GM18508 (cell line): Measurements from ENCODE around the gene LSMEM2.
"Not testable (repeated sequence)": the region's sequence is repeated elsewhere in the genome, so short reads cannot be mapped to it uniquely, and the experiment has no call there.

Experiments used
- ATAC-seq: cut with Tn5 transposase; IDR thresholded peaks from one replicate; pipeline ENCODE4 v1.9.1; 2021; ENCODE audit warnings: moderate number of reproducible peaks; ENCODE audit not compliant: insufficient read depth, unreplicated experiment

Gene LSMEM2

DNA sequence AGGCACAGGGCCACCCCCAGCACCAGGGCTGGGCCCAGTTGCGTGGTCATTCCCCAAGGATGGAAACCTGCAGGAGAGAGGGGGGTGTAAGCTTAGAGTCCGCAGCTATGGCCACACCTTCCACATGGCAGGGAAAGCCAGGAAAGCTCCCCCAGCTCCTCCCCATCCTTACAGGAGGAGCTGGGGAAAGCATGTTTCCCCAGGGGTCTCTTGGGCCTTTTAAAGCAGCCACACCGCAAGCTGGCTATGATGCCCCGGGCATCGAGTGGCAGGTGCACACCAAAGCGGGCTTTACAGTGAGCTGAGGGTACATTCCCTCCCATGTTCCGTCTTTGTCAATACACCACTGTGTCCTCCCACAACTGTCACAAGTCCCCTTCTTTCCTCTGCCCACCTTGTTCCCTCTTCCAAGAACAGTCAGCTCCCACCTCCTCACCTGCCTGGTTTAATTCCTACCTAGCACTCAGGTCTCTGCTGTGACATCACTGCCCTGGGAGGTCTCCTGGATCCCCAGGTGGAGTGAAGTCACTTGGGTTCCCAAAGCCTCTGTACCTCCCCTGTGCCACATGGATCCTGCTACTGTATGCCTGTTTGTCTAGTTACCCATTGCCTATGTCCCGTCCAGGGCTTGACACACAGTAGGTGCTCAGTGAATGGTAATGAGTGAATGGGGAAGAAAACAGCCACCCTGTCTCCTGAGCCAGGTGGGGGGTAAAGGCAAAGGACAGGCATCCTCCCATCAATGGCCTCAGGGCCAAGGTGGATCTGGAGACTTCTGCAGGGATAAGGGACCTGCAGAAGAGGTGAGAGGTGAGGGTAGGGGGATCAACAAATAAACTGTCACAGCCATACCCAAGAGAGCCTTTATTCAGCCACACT is 16.9 kb downstream of the LSMEM2 start:
- ATAC-seq, result no peak

DNA sequence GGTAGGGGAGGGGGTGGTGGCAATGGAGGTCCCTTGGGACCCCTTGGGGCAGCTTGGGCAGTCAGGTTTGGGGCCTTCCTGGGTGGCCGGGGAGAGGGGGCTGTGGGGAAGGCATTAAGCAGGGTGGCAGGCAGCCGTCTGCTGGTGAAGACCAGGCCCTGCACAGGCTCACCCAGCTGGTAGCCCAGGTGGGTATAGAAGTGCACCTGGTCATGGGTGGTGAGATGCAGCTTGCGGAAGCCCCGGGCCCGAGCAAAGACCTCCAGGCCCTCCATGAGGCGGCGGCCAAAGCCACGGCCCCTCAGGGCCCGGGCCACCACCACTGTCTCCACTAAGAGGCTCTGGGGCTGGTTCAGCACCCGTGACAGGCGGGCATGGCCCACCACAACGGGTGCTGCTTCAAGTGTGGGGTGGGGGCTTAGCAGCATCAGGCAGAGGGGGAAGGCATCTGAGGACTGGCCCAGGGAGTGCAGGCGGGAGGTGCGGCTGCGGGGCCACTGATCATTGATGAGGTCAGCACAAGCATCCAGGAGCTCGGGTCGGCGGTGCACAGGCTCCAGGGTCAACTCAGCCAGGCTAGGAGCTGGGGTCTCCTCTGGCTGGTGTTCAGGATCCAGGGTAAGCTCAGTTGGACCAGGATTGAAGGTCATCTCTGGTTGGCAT is 18.0 kb downstream of the LSMEM2 start:
- no peak for ATAC-seq

DNA sequence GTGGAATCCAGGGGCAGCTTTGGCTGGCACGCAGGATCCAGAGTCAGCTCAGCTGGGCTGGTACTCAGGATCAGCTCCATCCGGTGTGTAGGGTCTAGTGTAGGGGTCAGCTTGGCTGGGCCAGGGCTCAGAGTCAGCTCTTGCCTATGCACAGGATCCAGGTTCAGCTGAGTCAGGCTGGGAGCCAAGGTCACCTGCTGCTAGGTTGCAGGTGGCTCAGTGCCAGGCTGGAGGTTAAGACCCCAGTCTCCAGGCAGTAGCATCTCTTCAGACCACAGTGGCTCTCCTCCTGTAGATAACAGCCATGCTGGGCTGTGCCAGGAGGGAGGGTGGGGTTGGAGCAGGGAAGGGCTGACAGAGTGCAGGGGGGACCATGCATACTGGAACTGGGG is 18.5 kb downstream of the LSMEM2 start:
- no peak for ATAC-seq

DNA sequence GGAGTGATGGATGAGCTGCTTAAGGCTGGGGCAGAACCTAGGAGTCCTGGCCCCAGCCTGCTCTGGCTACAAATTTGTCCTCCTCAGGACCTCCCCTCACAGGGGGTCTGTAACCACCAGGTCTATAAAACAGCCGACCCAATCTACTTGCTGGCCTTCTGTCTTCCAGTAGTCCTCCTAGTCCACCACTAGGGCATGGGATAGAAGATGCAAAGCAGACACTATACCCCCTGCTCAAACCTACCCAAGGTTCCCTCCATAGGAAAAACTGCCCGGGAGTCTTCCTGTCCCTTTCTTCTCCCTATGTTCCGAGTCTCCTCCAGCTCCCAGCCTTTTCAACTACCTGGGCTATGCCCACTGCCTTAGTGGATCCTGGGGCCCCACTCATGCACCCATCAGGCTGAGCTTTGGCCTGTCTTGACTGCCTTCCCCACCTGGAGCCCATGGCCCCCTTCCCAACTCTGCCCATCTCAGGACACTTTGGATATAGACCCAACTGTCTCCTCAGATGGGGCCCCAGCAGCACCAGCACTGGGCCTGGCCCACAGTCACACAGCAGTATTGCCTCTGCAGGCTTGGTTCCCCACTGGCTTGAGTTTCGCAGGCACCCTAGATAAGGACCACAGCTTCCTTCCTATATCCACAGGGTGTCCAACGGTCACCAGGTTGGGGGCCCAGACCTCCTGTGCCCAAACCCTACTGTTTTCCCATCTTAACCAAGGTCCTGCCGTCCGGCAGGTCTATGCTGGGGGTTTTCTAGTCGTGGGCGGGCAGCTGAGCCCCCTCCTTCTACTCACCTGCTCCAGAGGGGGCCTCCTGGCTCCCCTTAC is 19.2 kb downstream of the LSMEM2 start:
- no peak for ATAC-seq

DNA sequence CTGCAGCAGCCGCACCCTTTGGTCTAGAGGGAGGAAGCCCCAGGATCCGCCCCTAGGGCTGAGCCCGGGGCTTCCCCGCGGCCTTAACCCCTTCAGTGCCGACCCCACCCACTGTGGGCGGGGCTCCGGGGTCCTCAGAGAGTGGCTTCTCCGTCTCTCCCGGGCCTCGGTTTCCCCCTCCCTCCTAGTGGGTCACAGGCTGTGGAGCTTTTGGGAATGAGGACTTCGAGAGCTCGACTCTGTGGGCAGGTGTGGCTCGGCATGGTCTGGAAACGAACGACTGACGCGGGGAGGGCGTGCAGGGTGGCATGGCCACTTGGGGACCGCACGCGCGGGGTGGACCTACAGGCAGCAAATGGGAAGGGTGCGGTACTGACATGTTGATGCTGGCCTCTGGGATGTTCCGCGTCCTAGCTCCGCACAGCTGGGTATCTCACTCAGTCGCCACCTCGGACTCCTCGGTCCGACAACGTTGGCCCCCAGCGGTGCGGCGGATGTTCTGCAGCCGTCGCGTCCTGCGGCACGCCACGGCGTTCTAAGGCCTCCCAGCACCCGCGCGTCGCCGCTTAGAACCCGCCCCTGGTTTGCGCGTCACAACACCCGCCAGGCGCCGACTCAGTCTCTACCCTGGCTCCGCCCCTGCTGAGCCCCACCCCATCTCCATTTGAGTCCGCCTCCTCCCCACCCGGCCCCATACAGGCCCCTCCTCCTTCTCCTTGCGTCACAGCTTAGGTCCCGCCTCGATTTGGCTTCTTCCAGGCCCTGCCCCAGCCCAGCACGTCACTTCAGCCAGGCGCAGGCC is 20.1 kb downstream of the LSMEM2 start, which contains the start of the genes HYAL3 and NAA80:
TSS of gene HYAL3 (minus strand) at position 570 of the 802 bp plus-strand sequence. CDS start 3,803 bp downstream, outside the sequence.
TSS of gene NAA80 (minus strand) at position 570 of the 802 bp plus-strand sequence. CDS start 1,942 bp downstream, outside the sequence.
- ATAC-seq, result peak; percentile 42

DNA sequence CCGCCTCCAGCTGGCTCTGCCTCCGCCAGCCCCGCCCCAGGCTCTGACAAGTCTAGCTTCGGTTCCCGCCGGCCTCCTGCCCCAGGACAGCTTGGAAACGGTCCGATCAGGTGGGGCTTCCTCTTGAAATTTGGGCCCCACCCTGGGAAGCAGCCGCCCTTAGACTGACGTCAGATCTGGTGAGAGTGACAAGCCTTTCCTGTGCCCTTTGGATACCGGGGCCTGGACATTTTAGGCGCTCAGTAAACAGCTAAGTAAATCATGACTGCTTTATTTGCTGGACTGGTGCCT is 20.7 kb downstream of the LSMEM2 start:
- no peak for ATAC-seq

DNA sequence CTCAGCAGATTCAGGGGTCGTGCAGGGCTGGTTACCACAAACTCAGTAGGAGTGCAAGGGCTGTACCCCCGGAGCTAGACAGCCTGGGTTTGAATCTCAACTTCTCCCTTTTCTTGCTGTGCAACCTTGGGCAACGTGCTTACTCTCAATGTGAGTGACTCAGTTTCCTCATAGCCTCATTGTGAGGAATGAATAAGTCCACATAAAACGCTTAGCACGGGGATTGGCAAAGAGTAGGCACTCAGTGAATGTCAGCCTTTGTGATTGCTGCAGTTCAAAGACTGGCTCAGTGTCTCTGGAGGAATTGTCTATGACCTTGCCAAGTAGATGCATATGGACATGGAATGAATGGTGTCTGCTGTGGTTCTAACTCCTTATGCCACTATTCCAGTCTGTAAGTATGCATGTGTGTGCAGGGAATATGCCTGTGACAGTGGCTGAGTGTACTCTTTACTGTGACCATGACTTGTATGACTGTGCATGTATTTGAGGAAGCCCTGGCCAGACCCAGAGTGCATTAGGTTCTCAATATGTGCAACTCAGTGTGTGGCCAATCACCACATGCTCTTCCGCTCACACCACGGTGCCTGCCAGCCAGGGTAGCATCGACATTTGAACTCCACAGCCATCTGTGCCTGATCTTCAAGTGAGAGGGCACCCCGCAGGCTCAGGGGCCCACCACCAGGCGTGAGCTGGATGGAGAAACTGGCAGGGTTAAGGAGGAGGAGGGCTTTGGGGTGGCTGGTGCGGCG is 21.2 kb downstream of the LSMEM2 start:
- no peak for ATAC-seq

DNA sequence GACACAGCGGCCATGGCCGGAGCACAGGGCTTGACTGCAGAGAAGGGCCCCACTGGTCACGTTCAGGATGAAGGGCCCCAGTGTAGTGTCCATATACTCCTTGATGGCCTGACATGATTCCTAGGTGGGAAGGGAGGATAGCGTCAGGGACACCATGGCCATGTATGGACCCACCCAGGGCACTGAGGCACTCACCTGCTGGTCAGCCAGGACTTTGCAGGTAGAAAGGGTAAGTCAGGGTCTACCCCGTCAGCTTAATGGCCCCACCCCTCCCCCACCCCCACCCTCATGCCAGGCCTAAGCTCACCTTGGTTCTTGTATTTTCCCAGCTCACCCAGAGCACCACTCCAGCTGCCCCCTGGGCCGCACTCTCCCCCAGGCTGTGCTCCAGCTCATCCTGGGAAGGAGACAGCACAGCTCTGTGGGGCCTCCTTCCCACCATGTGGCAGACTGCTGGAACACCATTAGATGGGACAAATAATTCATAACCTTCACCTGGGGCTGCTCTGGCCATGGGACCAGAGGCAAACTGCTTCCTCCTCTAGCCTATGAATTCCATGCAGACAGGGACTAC is 21.9 kb downstream of the LSMEM2 start:
- ATAC-seq, result no peak

DNA sequence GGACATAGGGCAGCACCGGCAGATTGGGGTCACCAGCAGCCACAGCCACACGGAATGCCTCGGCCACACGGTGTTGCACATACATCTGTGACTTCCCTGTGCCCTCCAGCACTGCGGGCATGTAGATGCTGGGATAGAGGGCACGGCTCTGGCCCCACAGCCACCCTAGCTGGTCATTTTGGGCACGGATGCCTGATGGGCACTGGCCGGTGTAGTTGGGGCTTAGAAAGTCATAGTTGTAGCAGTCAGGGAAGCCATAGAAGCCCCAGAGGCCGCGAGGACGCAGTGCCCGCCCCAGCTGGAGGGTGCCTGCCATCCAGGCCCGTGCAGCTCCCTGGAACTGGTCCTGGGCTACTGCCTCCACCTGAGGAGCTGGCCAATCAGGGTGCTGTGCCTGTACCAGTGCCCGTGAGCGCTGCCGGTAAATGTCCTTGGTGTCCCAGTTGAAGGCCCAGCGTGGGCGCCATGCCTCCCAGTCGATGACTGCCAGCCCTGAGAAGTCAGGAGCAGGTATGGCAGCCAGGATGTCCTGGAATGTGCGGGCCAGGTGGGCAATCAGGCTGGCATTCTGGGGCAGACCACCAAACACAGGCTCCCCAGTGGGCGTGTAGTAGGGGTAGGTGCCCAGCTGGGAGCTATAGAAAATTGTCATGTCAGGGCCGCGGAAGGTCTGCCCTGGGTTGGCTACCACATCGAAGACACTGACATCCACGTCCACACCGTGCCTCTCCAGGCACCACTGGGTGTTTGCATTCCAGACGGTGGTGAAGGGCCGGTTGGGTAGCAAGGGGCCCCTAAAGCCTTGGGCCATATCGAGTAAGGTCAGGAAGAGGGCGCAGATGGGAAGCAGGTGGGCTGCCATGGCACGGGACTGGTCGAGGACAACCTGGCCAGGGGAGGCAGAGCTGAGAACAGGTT is 23.5 kb downstream of the LSMEM2 start:
- ATAC-seq, result no peak

DNA sequence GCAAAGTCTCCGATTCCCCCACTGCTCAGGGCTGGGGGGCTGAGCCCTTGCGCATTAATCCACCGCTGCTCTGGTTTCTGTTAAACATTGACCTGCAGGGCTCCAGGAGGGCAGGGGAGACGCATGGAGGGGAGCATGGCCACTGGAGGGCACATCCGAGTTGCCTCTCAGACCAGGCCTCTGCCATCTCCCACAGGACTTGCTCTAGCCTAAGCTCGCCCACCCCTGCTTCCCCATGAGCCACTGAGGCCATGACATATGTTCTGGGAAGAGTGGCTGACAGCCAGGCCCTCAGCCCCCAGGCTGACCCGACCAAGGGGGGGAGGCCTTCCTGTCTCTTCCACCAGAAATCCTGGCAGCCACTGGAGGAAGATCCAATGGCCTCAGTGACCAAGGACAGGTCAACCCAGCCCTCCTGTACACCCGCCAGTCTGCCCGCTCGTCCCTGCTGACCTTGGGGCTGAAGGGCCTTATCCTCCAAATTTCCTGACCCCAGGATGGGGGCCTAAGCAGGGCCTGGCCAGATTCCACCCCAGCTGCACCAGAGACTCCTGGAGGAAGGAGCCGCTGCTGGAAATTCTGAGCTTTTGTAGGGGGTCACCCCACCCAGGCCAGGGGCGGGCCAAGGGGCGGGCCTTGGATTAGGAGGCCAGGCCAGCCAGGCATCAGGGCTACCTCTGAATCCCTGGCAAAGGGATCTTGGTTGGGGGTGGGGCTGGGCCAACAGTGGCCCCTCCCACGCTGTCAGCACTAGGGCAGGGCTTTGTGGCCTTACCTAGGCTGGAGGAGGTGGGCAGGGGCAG is 24.3 kb downstream of the LSMEM2 start, which contains the start of gene HYAL1:
TSS of gene HYAL1 (minus strand) at position 562 of the 803 bp plus-strand sequence. CDS start 618 bp downstream, outside the sequence.
- no peak for ATAC-seq

DNA sequence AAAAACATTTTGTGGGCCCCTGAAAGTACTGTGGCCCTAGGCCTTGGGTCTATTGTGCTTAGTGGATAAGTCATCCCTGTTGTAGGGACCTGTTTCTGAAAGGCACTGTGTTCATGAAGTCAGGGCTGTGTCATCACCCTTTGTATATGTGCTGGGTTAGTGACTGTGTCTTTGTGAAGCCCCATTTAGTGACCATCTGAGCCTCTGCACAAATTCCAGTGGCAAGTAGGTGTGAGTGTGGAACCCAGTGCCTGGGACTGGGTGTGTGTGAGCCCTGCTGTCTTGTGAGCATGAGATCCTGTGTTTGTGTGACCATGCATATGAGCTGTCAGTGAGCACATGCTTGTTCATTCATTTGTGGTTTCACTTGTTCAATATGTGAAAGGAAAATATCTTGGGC is 25.7 kb downstream of the LSMEM2 start:
- ATAC-seq, result no peak

DNA sequence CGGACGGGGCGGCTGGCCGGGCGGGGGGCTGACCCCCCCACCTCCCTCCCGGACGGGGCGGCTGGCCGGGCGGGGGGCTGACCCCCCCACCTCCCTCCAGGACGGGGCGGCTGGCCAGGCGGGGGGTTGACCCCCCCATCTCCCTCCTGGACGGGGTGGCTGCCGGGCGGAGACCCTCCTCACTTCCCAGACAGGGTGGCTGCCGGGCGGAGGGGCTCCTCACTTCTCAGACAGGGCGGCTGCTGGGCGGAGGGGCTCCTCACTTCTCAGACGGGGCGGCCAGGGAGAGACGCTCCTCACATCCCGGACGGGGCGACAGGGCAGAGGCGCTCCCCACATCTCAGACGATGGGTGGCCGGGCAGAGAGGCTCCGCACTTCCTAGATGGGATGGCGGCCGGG is 33.2 kb downstream of the LSMEM2 start:
- not testable (repeated sequence) for ATAC-seq

DNA sequence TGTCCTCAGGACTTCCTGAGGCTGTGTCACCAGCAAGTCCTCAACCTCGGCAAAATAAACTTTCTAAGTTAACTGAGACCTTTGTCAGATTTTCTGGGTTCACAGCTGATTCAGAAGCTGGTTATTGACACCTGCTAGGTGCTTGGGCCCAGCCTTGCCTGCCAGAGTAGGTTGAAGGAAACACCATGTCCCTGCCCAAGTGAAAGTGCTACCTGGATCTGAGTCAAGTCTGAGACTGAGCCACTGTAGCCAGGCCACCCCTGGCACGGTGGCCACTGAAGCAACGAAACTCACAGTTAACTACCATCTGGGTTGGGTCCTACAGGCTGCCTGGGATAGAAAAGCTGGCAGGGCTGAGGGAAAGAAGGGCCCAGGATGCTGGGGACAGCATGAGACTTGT is 35.5 kb downstream of the LSMEM2 start:
- ATAC-seq, result no peak

DNA sequence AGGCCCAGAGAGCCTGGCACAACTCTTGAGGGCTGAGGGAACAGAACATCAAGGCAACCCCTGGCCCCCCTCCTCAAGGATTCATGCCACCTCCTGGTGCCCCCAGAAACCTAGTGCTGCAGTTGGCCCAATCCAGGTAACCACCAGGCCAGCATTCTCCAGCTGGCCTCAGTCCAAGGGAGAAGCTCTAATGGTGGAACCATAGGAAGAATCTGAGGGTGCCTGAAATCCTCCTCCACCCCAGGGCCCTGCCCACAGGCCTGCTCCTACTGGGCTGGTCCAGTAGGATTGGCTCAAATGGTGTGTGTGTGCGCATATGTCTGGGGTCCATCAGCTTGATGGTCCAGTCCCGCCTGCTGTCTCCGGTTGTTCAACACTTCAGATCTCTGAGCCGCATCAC is 35.9 kb downstream of the LSMEM2 start:
- ATAC-seq, result no peak

DNA sequence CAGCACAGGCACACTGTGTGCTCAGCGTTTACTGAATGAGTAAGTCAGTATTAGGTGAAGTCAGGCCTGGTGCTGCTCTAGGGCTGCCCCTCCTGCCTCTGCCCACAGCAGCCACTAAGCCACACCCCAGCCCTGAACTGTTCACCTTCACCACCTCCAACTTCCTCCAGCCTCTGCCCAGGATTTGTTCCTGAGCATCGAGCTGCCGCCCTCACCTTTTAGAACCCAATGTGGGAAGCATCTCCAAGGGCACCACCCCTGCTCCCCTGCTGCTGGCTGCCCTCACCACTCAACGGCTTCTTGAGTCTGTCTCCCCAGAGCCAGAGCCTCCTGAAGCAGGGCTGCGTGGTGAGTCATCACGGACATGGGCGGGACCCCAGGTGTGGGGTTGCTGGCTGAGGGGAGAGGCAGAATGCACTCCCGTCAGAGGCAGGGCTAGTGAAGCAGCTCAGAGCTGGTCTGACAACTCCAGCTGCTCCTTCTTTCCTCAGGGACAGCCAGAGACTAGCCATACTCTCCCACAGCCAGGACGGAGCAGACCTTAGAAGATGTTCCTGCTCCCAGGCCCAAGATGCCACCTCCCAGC is 37.9 kb downstream of the LSMEM2 start:
- ATAC-seq, result no peak

DNA sequence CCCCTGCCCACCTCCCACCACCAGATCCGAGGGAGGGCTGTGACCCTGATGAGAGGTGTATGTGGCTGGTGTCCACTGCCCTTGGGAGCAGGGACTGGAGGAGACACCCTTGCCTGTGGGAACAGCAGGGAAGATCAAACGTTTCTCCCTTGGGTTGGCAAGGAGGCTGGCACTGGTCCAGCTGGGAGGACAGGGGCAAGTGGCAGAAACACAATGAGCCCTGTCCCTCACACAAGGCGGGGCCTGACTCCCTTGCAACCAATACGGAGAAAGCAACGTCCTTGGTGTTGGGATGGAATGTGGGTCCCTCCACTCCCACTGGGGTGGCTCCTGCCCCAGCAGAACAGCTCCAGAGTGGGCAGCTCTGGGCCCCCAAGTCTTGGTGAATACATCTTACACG is 38.4 kb downstream of the LSMEM2 start:
- ATAC-seq, result no peak

DNA sequence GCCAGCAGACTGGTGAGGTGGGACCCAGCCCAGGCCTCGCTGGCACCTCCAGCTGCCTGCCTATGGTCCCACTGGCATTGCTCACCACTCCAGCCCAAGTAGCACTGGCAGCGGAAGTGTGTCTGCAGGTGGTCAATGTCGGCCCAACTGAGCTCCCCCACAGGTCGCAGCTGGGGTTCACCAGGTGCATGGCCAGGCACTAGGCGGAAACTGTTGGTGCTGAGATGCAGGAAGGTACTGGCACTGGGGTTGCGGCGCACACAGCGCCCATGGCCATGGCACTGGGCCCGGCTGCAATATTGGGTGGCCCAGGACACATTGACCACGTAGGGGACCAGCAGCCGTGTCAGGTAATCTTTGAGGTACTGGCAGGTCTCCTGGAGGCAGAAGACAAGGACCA is 39.3 kb downstream of the LSMEM2 start:
- ATAC-seq, result no peak
